Astrocyte (in vitro differentiated cells and primary cell): ENCODE data around the gene ADCY3. TPM values are rescaled to one million over a fixed set of nuclear protein-coding genes. Genes with fewer than 3 reads are reported as not detected.

Experiments
- DNase-seq: peaks from one replicate; pipeline ENCODE4 v3.0.0-alpha.2; 2010; ENCODE audit warnings: low read depth
- FAIRE-seq: peaks from 2 replicates; lab custom pipeline; 2011; peaks lifted over from hg19 to GRCh38; lab: Jason Lieb, UNC
- H2AFZ ChIP-seq: 2 replicates; pipeline ENCODE4 v1.6.0; 2012; ENCODE audit warnings: low read depth, low read length, inconsistent platforms
- H3K27ac ChIP-seq: 2 replicates; pipeline ENCODE4 v1.5.1; 2011; ENCODE audit warnings: low read depth, low read length, inconsistent platforms
- H3K27me3 ChIP-seq: 2 replicates; pipeline ENCODE4 v1.6.0; 2011; ENCODE audit warnings: low read length, inconsistent platforms; ENCODE audit not compliant: insufficient read depth
- H3K36me3 ChIP-seq: 2 replicates; pipeline ENCODE4 v1.5.1; 2011; ENCODE audit warnings: low read length, inconsistent platforms; ENCODE audit not compliant: insufficient read depth
- H3K4me1 ChIP-seq: 2 replicates; pipeline ENCODE4 v1.5.1; 2011; ENCODE audit warnings: low read length, inconsistent platforms; ENCODE audit not compliant: insufficient read depth
- H3K4me2 ChIP-seq: 2 replicates; pipeline ENCODE4 v1.6.0; 2012; ENCODE audit warnings: low read length, inconsistent platforms
- H3K4me3 ChIP-seq: 2 replicates; pipeline ENCODE4 v1.5.1; 2011; ENCODE audit warnings: low read depth, mild to moderate bottlenecking, low read length, inconsistent platforms; ENCODE audit not compliant: insufficient read depth
- H3K79me2 ChIP-seq: 2 replicates; pipeline ENCODE4 v1.6.0; 2012; ENCODE audit warnings: mild to moderate bottlenecking, low read length, inconsistent platforms; ENCODE audit not compliant: insufficient read depth
- H3K9ac ChIP-seq: 2 replicates; pipeline ENCODE4 v1.6.0; 2012; ENCODE audit warnings: mild to moderate bottlenecking, low read length, inconsistent platforms
- H3K9me3 ChIP-seq: 2 replicates; pipeline ENCODE4 v1.5.1; 2012; ENCODE audit warnings: low read depth, mild to moderate bottlenecking, low read length, inconsistent platforms; ENCODE audit not compliant: insufficient read depth
- H4K20me1 ChIP-seq: 2 replicates; pipeline ENCODE4 v1.6.0; 2012; ENCODE audit warnings: low read length, inconsistent platforms; ENCODE audit not compliant: insufficient read depth
- H3K27ac Mint-ChIP-seq: one replicate; pipeline ENCODE4 v1.8.0; 2021; ENCODE audit warnings: mild to moderate bottlenecking, mixed read lengths; ENCODE audit not compliant: unreplicated experiment
- H3K27me3 Mint-ChIP-seq: one replicate; pipeline ENCODE4 v1.8.0; 2021; ENCODE audit warnings: low read depth, mixed read lengths; ENCODE audit not compliant: unreplicated experiment
- H3K36me3 Mint-ChIP-seq: one replicate; pipeline ENCODE4 v1.8.0; 2021; ENCODE audit warnings: low read depth, mixed read lengths; ENCODE audit not compliant: unreplicated experiment
- H3K4me1 Mint-ChIP-seq: one replicate; pipeline ENCODE4 v1.8.0; 2021; ENCODE audit warnings: low read depth, mixed read lengths; ENCODE audit not compliant: unreplicated experiment
- H3K4me3 Mint-ChIP-seq: one replicate; pipeline ENCODE4 v1.8.0; 2021; ENCODE audit warnings: mild to moderate bottlenecking, moderate library complexity, mixed read lengths; ENCODE audit not compliant: unreplicated experiment
- H3K9me3 Mint-ChIP-seq: one replicate; pipeline ENCODE4 v1.8.0; 2021; ENCODE audit warnings: mild to moderate bottlenecking, mixed read lengths; ENCODE audit not compliant: unreplicated experiment
- CTCF ChIP-seq: IDR thresholded peaks from 2 replicates; pipeline ENCODE4 v1.5.1; 2011; ENCODE audit warnings: low read depth, mild to moderate bottlenecking, inconsistent platforms, low read length, moderate library complexity; ENCODE audit not compliant: insufficient read depth
- EZH2 ChIP-seq: IDR thresholded peaks from 2 replicates; pipeline ENCODE4 v1.6.1; 2012; ENCODE audit warnings: mild to moderate bottlenecking, low read length, inconsistent platforms; ENCODE audit not compliant: insufficient read depth
- total RNA-seq: library from RNA; stranded (reverse); gene quantifications from 2 replicates; pipeline ENCODE4 v1.2.1, GENCODE V29; 2021

ADCY3 gene
- total RNA-seq, 1 donor from 2014 or later = 12.5 TPM

- H3K27me3 ChIP-seq = no peaks in the 10 kb centered on the region
These were observed 435 bp downstream of the ADCY3 start for GRCh38 chr2:24919506-24920097.

GRCh38 chr2:24919037-24919505, 966 bp downstream of the ADCY3 start:
- no peak for TF ChIP-seq CTCF
- no peak for TF ChIP-seq EZH2
- Mint-ChIP-seq H3K27me3 (peaks cover 10% of the 10 kb centered on the region), H3K4me3 (peak overlapping the region; percentile 82), H3K27ac (peak overlapping the region; percentile 86), H3K36me3 (peaks cover 2% of the 10 kb centered on the region), H3K9me3 (no peaks in the 10 kb centered on the region), H3K4me1 (peaks cover 5% of the 10 kb centered on the region)
- Histone ChIP-seq H3K4me1 (peaks cover 11% of the 10 kb centered on the region), H3K9ac (peak overlapping the region; percentile 58), H3K9me3 (no peaks in the 10 kb centered on the region), H3K4me2 (peak overlapping the region; percentile 82), H3K79me2 (peaks cover 8% of the 10 kb centered on the region), H3K4me3 (peak overlapping the region; percentile 44), H3K27ac (no peak overlapping the region), H3K27me3 (no peaks in the 10 kb centered on the region), H4K20me1 (peaks cover 22% of the 10 kb centered on the region), H3K36me3 (no peaks in the 10 kb centered on the region), H2AFZ (peak overlapping the region; percentile 70)
- FAIRE-seq (no peak), DNase-seq (no peak)

More at GRCh38 chr2:24919506-24920097, 435 bp downstream of the ADCY3 start:
- Histone ChIP-seq H3K79me2 (peaks cover 8% of the 10 kb centered on the region), H4K20me1 (peaks cover 22% of the 10 kb centered on the region), H2AFZ (peak overlapping the region; percentile 70), H3K9ac (peak overlapping the region; percentile 58), H3K27ac (no peak overlapping the region), H3K36me3 (no peaks in the 10 kb centered on the region), H3K4me1 (peaks cover 11% of the 10 kb centered on the region), H3K4me2 (peak overlapping the region; percentile 82), H3K9me3 (no peaks in the 10 kb centered on the region), H3K4me3 (peak overlapping the region; percentile 44)
- peak overlapping the region; percentile 82 for H3K4me3 Mint-ChIP-seq
- no peaks in the 10 kb centered on the region for H3K9me3 Mint-ChIP-seq
- H3K4me1 Mint-ChIP-seq = peaks cover 5% of the 10 kb centered on the region
- peaks cover 10% of the 10 kb centered on the region for H3K27me3 Mint-ChIP-seq
- no peak for DNase-seq
- H3K27ac Mint-ChIP-seq = peak overlapping the region; percentile 86
- TF ChIP-seq CTCF = no peak
- TF ChIP-seq EZH2 = no peak
- FAIRE-seq = no peak
- H3K36me3 Mint-ChIP-seq = peaks cover 2% of the 10 kb centered on the region
